Keratinocyte (primary cell): ENCODE results near the gene DHDH. TPM values are rescaled to one million over a fixed set of nuclear protein-coding genes. Genes with fewer than 3 reads are reported as not detected.

Experiments used
- DNase-seq: peaks from one replicate; pipeline ENCODE4 v3.0.0-alpha.2; 2011; ENCODE audit warnings: low read depth, missing footprints, low spot score
- FAIRE-seq: peaks from 2 replicates; lab custom pipeline; 2011; peaks lifted over from hg19 to GRCh38; lab: Jason Lieb, UNC
- H2AFZ ChIP-seq: 2 replicates; pipeline ENCODE4 v1.6.0; 2012; ENCODE audit warnings: low read length, control low read depth, inconsistent platforms; ENCODE audit not compliant: control insufficient read depth
- H3K27ac ChIP-seq: 2 replicates; pipeline ENCODE4 v1.5.1; 2011; ENCODE audit warnings: low read length; ENCODE audit not compliant: control insufficient read depth, insufficient read depth
- H3K27me3 ChIP-seq: 3 replicates; pipeline ENCODE4 v1.6.0; 2011; ENCODE audit warnings: low read length; ENCODE audit not compliant: control insufficient read depth, insufficient read depth; ENCODE audit errors: extremely low read depth
- H3K36me3 ChIP-seq, 2 experiments: 2 replicates in 1 of 2; 3 replicates in 1 of 2; pipeline ENCODE4 v1.5.1; 2011; ENCODE audit warnings: low read length in 2 of 2, mild to moderate bottlenecking in 1 of 2; ENCODE audit not compliant: control insufficient read depth in 2 of 2, insufficient read depth in 2 of 2; ENCODE audit errors: extremely low read depth in 1 of 2
- H3K4me1 ChIP-seq: 3 replicates; pipeline ENCODE4 v1.5.1; 2011; ENCODE audit warnings: low read length; ENCODE audit not compliant: control insufficient read depth, insufficient read depth; ENCODE audit errors: extremely low read depth
- H3K4me2 ChIP-seq: 3 replicates; pipeline ENCODE4 v1.6.0; 2011; ENCODE audit warnings: low read depth, low read length; ENCODE audit not compliant: control insufficient read depth, insufficient read depth; ENCODE audit errors: extremely low read depth
- H3K4me3 ChIP-seq, 3 experiments: fragments of 200-600 bp in 1 of 3; sonication (generic) in 1 of 3; 2 replicates in 2 of 3; 3 replicates in 1 of 3; pipeline ENCODE4 v1.5.1; 2011 to 2016; ENCODE audit warnings: low read length in 3 of 3, mild to moderate bottlenecking in 3 of 3, control low read depth in 2 of 3, inconsistent platforms in 1 of 3, low read depth in 1 of 3, mixed read lengths in 1 of 3, mixed run types in 1 of 3, moderate library complexity in 1 of 3; ENCODE audit not compliant: control insufficient read depth in 2 of 3, insufficient read depth in 2 of 3; ENCODE audit errors: extremely low read depth in 1 of 3
- H3K79me2 ChIP-seq: 2 replicates; pipeline ENCODE4 v1.6.0; 2012; ENCODE audit warnings: low read length; ENCODE audit not compliant: control insufficient read depth, insufficient read depth
- H3K9ac ChIP-seq: 3 replicates; pipeline ENCODE4 v1.6.0; 2011; ENCODE audit warnings: low read length; ENCODE audit not compliant: control insufficient read depth, insufficient read depth; ENCODE audit errors: extremely low read depth
- H3K9me1 ChIP-seq: 3 replicates; pipeline ENCODE4 v1.6.0; 2011; ENCODE audit warnings: low read length; ENCODE audit not compliant: control insufficient read depth, insufficient read depth; ENCODE audit errors: extremely low read depth
- H3K9me3 ChIP-seq: 2 replicates; pipeline ENCODE4 v1.5.1; 2012; ENCODE audit warnings: low read depth, low read length; ENCODE audit not compliant: control insufficient read depth
- H4K20me1 ChIP-seq: 3 replicates; pipeline ENCODE4 v1.6.0; 2011; ENCODE audit warnings: low read length; ENCODE audit not compliant: control insufficient read depth, insufficient read depth; ENCODE audit errors: extremely low read depth
- CTCF ChIP-seq, 3 experiments: IDR thresholded peaks in 1 of 3; conservative IDR thresholded peaks in 1 of 3; optimal IDR thresholded peaks in 1 of 3; 2 replicates in 2 of 3; 3 replicates in 1 of 3; pipeline versions ENCODE3 to v1.5.1; 2011; ENCODE audit warnings: low read length in 3 of 3, mild to moderate bottlenecking in 3 of 3, moderate library complexity in 2 of 3, control low read depth in 1 of 3, inconsistent platforms in 1 of 3; ENCODE audit not compliant: insufficient read depth in 2 of 3; ENCODE audit errors: extremely low read depth in 1 of 3
- EZH2 ChIP-seq: IDR thresholded peaks from one replicate; pipeline ENCODE4 v1.6.1; 2012; ENCODE audit warnings: inconsistent platforms, mild to moderate bottlenecking, low read length, moderate library complexity
- dilution Hi-C: fragments of 300-500 bp; cut with MboI; formaldehyde crosslinking; loops from one replicate; pipeline ENCODE4 v1.7.0; 2020; ENCODE audit warnings: low sequenced_read_pairs; ENCODE audit not compliant: extremely low pct_ligation_motif_present
- polyA plus RNA-seq, 5 experiments: library from polyadenylated mRNA; depleted of rRNA in 3 of 5; stranded (reverse) in 3 of 5; stranded (forward) in 1 of 5; unstranded in 1 of 5; fragments of >200 nt; gene quantifications; 1 replicate in 1 of 5; 2 replicates in 3 of 5; 3 replicates in 1 of 5; pipeline versions ENCODE4 v1.2.1 to v1.2.3, GENCODE V29; 2011 to 2012; ENCODE audit warnings: missing spikeins in 2 of 5, low read depth in 1 of 5, low replicate concordance in 1 of 5

Gene DHDH
- polyA plus RNA-seq, 1 donor (not counting 4 experiments of a cell fraction or from before 2014, with no cell fraction given) = 0.45 TPM

GRCh38 chr19:48985711-48986110, 52.2 kb downstream of the DHDH start:
- no peak for TF ChIP-seq EZH2
- no peak for TF ChIP-seq CTCF (optimal IDR thresholded peaks at IDR 0.05 in 1 of 3, IDR thresholded peaks at IDR 0.05 in 1 of 3, conservative IDR thresholded peaks at IDR 0.05 in 1 of 3; ENCODE audit: extremely low read depth in 1 of 3, insufficient read depth in 2 of 3, low read length in 3 of 3)
- H3K9me3 ChIP-seq = no peaks in the 10 kb centered on the region
- no peak overlapping the region for H3K4me3 ChIP-seq
- H3K79me2 ChIP-seq = peaks cover 16% of the 10 kb centered on the region
- FAIRE-seq = no peak
- peaks cover 54 to 55% of the 10 kb centered on the region in 2 experiments for H3K36me3 ChIP-seq
- H3K27me3 ChIP-seq = no peaks in the 10 kb centered on the region
- no peaks in the 10 kb centered on the region for H3K4me1 ChIP-seq
- no peak overlapping the region for H3K9ac ChIP-seq
- DNase-seq = no peak
- no peak overlapping the region for H2AFZ ChIP-seq
- no peak overlapping the region for H3K4me2 ChIP-seq
- dilution Hi-C loops = no loop called here
- no peaks in the 10 kb centered on the region for H4K20me1 ChIP-seq
- H3K27ac ChIP-seq = no peak overlapping the region
- H3K9me1 ChIP-seq = no peaks in the 10 kb centered on the region

GRCh38 chr19:48986211-48986610, 52.7 kb downstream of the DHDH start:
- H3K9me1 ChIP-seq = no peaks in the 10 kb centered on the region
- FAIRE-seq = no peak
- H3K36me3 ChIP-seq = peaks cover 56 to 58% of the 10 kb centered on the region in 2 experiments
- no peak overlapping the region for H3K27ac ChIP-seq
- peaks cover 20% of the 10 kb centered on the region for H3K79me2 ChIP-seq
- dilution Hi-C loops = no loop called here
- no peak for DNase-seq
- H2AFZ ChIP-seq = no peak overlapping the region
- no peak overlapping the region for H3K9ac ChIP-seq
- H3K27me3 ChIP-seq = no peaks in the 10 kb centered on the region
- H4K20me1 ChIP-seq = no peaks in the 10 kb centered on the region
- no peaks in the 10 kb centered on the region for H3K9me3 ChIP-seq
- no peaks in the 10 kb centered on the region for H3K4me1 ChIP-seq
- H3K4me2 ChIP-seq = no peak overlapping the region
- H3K4me3 ChIP-seq = no peak overlapping the region
- TF ChIP-seq EZH2 (no peak), CTCF (optimal IDR thresholded peaks at IDR 0.05 in 1 of 3, IDR thresholded peaks at IDR 0.05 in 1 of 3, conservative IDR thresholded peaks at IDR 0.05 in 1 of 3; ENCODE audit: extremely low read depth in 1 of 3, insufficient read depth in 2 of 3, low read length in 3 of 3) (no peak)
